ENCODE results near the gene CCR6. TPM values are rescaled to one million over a fixed set of nuclear protein-coding genes. Genes with fewer than 3 reads are reported as not detected.

CCR6 gene
- total RNA-seq, 2 donors from 2014 or later, result 0.49 to 0.53 TPM

DNA sequence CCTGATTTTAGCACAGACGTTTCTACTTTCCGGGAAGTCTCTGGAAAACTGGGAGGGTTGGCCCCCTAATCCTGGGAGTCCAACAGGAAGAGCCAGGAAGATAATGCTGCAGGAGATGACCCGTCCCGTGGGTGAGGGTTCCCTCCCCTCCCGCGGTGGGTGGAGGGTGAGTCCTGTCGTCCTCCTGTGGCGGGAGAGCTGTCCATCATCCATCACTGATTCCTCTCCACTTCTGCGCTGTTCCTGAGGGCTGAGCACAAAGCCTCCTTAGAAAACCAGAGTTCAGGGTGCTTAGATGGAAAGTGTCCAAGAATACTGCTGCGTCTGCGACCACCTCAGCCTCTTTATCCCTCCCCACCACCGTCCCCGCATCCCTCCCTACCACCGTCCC lies 6.1 kb upstream of the CCR6 start:
- H3K27me3 ChIP-seq, result no peaks in the 10 kb centered on the region
- TF ChIP-seq CTCF (IDR thresholded peaks at IDR 0.05), result no peak
- intact Hi-C loops (cut with DNase I), result no loop called here
- no peak overlapping the region for H3K9ac ChIP-seq (ENCODE audit: low read depth in 2 of 2, low read length in 2 of 2)
- H3K4me3 ChIP-seq, result no peak overlapping the region
- DNase-seq, result no peak
- H3K9me3 ChIP-seq, result no peaks in the 10 kb centered on the region
- H3K36me3 ChIP-seq, result no peaks in the 10 kb centered on the region
- H3K4me1 ChIP-seq, result no peaks in the 10 kb centered on the region
- H3K27ac ChIP-seq, result no peak overlapping the region

DNA sequence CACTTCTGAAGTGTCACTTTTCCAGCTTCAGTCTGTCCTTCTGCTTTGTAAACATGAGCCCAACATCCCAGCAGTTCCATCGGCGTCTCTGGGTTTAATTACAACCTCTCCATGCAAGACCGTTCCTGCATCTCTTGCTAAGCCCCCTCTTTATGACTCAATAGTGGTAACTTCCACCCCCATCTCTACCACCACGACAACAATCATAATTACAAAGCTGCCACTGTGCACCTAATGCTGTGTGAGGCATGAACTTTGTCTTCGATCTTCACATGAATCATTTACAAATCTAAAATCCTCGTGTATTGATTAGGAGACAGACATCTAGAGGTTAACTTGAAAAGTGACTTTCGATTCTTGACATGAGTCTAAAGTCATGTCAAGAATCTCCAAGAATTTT lies 4.9 kb upstream of the CCR6 start:
- no peak overlapping the region for H3K9ac ChIP-seq (ENCODE audit: low read depth in 2 of 2, low read length in 2 of 2)
- no peaks in the 10 kb centered on the region for H3K9me3 ChIP-seq
- DNase-seq, result no peak
- intact Hi-C loops (cut with DNase I), result no loop called here
- no peaks in the 10 kb centered on the region for H3K4me1 ChIP-seq
- no peaks in the 10 kb centered on the region for H3K36me3 ChIP-seq
- no peak overlapping the region for H3K27ac ChIP-seq
- H3K27me3 ChIP-seq, result no peaks in the 10 kb centered on the region
- TF ChIP-seq CTCF (IDR thresholded peaks at IDR 0.05), result no peak
- no peak overlapping the region for H3K4me3 ChIP-seq

DNA sequence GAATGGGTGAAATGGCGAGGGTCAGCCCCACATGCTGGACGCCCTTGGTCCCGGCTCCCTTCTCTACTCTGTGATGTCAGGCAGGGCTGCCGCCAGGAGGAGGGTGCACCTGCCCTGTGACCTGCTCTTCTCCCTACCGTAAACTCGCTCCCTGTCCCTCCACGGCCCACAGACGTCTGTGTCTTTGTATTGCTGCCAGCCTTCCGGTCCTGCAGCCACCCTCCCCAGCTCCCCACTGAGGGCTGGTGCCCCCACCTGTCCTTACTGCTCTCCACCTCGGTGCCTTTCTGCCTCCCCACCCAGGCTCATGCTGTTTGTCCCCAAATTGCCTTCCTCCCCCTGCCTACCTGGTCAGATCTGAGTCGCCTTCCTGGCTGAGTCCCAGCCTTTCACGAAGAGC lies 4.1 kb upstream of the CCR6 start:
- DNase-seq, result no peak
- H3K4me1 ChIP-seq, result peaks cover 3% of the 10 kb centered on the region
- H3K27me3 ChIP-seq, result no peaks in the 10 kb centered on the region
- no peaks in the 10 kb centered on the region for H3K36me3 ChIP-seq
- H3K27ac ChIP-seq, result no peak overlapping the region
- intact Hi-C loops (cut with DNase I), result no loop called here
- no peaks in the 10 kb centered on the region for H3K9me3 ChIP-seq
- peak overlapping the region in 1 of 2 donors; percentile 27 for H3K9ac ChIP-seq (ENCODE audit: low read depth in 2 of 2, low read length in 2 of 2)
- H3K4me3 ChIP-seq, result no peak overlapping the region
- no peak for TF ChIP-seq CTCF (IDR thresholded peaks at IDR 0.05)

DNA sequence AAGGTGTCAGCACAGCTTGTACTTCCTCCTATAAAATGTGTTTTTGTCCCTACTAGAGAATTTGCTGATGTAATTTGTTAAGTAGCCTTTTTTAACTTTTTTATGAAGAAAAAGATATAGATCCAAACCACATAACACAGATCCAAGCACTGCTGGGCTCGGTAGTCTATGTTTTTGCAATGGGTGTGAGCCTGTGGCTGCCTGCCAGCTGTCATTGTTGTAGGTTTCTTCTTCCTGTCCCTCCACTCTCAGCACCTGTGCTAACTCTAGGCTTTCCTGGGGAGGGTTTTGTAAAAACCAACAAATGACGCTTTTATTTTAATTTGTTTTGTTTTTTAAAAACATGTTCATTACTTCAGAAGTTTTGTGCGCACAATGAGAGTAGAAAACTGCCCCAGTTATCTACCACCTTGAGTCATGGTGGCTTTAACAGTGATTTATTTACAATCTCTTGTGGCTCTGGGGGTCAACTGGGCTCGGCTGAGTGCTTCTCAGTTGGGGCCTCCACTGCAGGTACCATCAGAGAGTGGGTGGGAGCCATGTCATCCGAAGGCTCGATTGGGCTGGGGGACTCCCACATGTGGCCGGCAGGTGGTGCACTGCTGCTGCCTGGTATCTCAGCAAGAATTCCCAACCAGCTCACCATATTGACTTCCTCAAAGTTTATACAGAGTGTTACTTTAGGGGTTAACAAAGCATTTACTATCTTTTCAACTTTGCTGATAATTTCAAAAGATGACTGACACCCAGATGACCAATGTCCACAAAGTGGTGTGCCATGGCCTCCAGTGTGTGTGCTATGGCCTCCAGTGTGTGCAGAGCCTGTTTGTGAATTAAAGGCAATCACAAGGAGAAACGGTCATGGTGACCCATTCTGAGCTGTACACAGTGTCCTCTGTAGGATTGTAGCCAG lies 3.0 kb upstream of the CCR6 start:
- Histone ChIP-seq H3K4me3 (no peak overlapping the region), H3K9me3 (no peaks in the 10 kb centered on the region), H3K36me3 (no peaks in the 10 kb centered on the region), H3K27ac (no peak overlapping the region), H3K27me3 (no peaks in the 10 kb centered on the region), H3K9ac (ENCODE audit: low read depth in 2 of 2, low read length in 2 of 2) (no peak overlapping the region), H3K4me1 (peaks cover 4% of the 10 kb centered on the region)
- intact Hi-C loops (cut with DNase I), result no loop called here
- peak; percentile 70 for DNase-seq
- TF ChIP-seq CTCF (IDR thresholded peaks at IDR 0.05), result no peak

- intact Hi-C loops (cut with DNase I), result no loop called here
- no peak for DNase-seq
- no peak overlapping the region for H3K27ac ChIP-seq
- no peaks in the 10 kb centered on the region for H3K27me3 ChIP-seq
- H3K9ac ChIP-seq (ENCODE audit: low read depth in 2 of 2, low read length in 2 of 2), result no peak overlapping the region
- H3K36me3 ChIP-seq, result no peaks in the 10 kb centered on the region
- peaks cover 4% of the 10 kb centered on the region for H3K4me1 ChIP-seq
- no peak overlapping the region for H3K4me3 ChIP-seq
- H3K9me3 ChIP-seq, result no peaks in the 10 kb centered on the region
- TF ChIP-seq CTCF (IDR thresholded peaks at IDR 0.05), result no peak
Measured at GRCh38 chr6:167120583-167120903, 2.4 kb upstream of the CCR6 start.
